Activated naive CD8-positive, alpha-beta T cell treated with anti-CD3 and anti-CD28 coated beads, Interleukin-2, amount 10 ng/mL, durations not matched to agents 7 days and 5 days (primary cell): ENCODE measurements around the gene PRSS38. TPM values are rescaled to one million over a fixed set of nuclear protein-coding genes. Genes with fewer than 3 reads are reported as not detected.

Source experiments
- ATAC-seq: fragments of 150-1000 bp; cut with Tn5 transposase; one replicate; pipeline ENCODE4 v1.10.0; 2021; ENCODE audit warnings: low read depth, moderate library complexity
- POLR2A ChIA-PET: fragments of 350-600 bp; sonication (Branson Sonifier 250); formaldehyde crosslinking; loops from one replicate; lab custom pipeline; 2021; ENCODE audit warnings: antibody characterized with exemption; lab: Charles Lee
- DNase-seq: peaks from one replicate; pipeline ENCODE4 v3.0.0; 2021
- H3K27ac Mint-ChIP-seq: one replicate; pipeline ENCODE4 v1.8.0; 2022; ENCODE audit warnings: mild to moderate bottlenecking, mixed read lengths
- H3K27me3 Mint-ChIP-seq: one replicate; pipeline ENCODE4 v1.8.0; 2022; ENCODE audit warnings: mild to moderate bottlenecking, moderate library complexity, mixed read lengths
- H3K36me3 Mint-ChIP-seq: one replicate; pipeline ENCODE4 v1.8.0; 2021; ENCODE audit warnings: mild to moderate bottlenecking, mixed read lengths
- H3K4me1 Mint-ChIP-seq: one replicate; pipeline ENCODE4 v1.8.0; 2021; ENCODE audit warnings: mixed read lengths
- H3K4me3 Mint-ChIP-seq: one replicate; pipeline ENCODE4 v1.8.0; 2022; ENCODE audit warnings: mild to moderate bottlenecking, moderate library complexity, mixed read lengths
- H3K9me3 Mint-ChIP-seq: one replicate; pipeline ENCODE4 v1.8.0; 2021; ENCODE audit warnings: mixed read lengths
- total RNA-seq, 2 experiments: library from RNA; stranded (reverse); gene quantifications; one replicate each; pipeline ENCODE4 v1.2.3, GENCODE V29; 2021

PRSS38 gene
- total RNA-seq: not detected

GRCh38 chr1:227815468-227816409 is at the start of gene PRSS38:
Gene PRSS38, plus strand, starts transcription at chr1:227815675. Its CDS starts 42 bp downstream, at chr1:227815717.
- no peak for ATAC-seq
- DNase-seq: no peak
- POLR2A ChIA-PET: no interaction called here
- peaks cover 11% of the 10 kb centered on the region for H3K9me3 Mint-ChIP-seq
- no peak within 1 kb of the TSS for H3K4me3 Mint-ChIP-seq
- no peaks in the 10 kb centered on the region for H3K36me3 Mint-ChIP-seq
- H3K27me3 Mint-ChIP-seq: no peaks in the 10 kb centered on the region
- no peaks in the 10 kb centered on the region for H3K4me1 Mint-ChIP-seq
- no peak within 1 kb of the TSS for H3K27ac Mint-ChIP-seq

GRCh38 chr1:227766015-227766634 is 49.4 kb upstream of the PRSS38 start:
- ATAC-seq (peak; percentile 85), DNase-seq (peak; percentile 83)
- no peaks in the 10 kb centered on the region for H3K9me3 Mint-ChIP-seq
- peaks cover 52% of the 10 kb centered on the region for H3K4me1 Mint-ChIP-seq
- H3K4me3 Mint-ChIP-seq: peak overlapping the region; percentile 64
- peak overlapping the region; percentile 72 for H3K27ac Mint-ChIP-seq
- POLR2A ChIA-PET: interaction anchor here (0.6 to 2.6 kb wide), 6 partner anchors 8 to 827 kb away, joined by 3 to 14 read pairs (median 4); partner anchors contain the start of gene GUK1
- peaks cover 5% of the 10 kb centered on the region for H3K27me3 Mint-ChIP-seq
- H3K36me3 Mint-ChIP-seq: peaks cover 31% of the 10 kb centered on the region

DNA sequence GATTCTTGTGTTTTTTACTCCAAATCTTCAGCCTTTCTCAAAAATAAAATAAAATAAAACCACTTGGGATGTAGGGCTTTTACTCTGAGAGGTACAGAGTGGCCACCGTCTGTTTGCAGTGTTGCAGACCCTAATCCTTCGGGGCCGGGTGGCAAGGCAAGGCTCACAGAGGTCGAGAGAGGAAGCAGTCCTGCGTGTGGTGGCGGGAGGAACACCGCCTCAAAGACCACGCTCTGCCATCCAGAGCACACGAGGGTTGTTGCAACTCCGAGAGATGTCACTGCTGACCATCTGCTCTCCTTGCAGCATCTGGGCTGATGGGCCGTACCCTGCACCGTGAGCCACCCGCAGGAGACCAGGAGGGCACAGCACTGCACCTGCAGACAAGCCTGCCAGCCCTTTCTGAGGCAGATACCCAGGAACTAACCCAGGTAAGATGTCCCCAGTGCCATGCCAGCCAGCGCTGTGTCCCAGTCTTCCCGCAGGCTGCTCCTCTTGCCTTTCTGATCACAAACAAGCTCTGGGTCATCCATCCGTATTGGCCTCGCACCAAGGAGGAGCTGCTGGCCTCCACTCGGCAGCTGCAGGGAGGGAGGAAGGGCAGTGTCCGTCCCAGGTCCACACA is 48.7 kb upstream of the PRSS38 start:
- Mint-ChIP-seq H3K27me3 (peaks cover 5% of the 10 kb centered on the region), H3K9me3 (no peaks in the 10 kb centered on the region), H3K36me3 (peaks cover 26% of the 10 kb centered on the region), H3K27ac (peak overlapping the region; percentile 72), H3K4me1 (peaks cover 47% of the 10 kb centered on the region), H3K4me3 (peak overlapping the region; percentile 64)
- ATAC-seq (peak; percentile 2), DNase-seq (no peak)
- POLR2A ChIA-PET: interaction anchor here (0.6 to 2.6 kb wide), 5 partner anchors 8 to 828 kb away, joined by 3 to 14 read pairs (median 5); partner anchors contain the start of gene GUK1

DNA sequence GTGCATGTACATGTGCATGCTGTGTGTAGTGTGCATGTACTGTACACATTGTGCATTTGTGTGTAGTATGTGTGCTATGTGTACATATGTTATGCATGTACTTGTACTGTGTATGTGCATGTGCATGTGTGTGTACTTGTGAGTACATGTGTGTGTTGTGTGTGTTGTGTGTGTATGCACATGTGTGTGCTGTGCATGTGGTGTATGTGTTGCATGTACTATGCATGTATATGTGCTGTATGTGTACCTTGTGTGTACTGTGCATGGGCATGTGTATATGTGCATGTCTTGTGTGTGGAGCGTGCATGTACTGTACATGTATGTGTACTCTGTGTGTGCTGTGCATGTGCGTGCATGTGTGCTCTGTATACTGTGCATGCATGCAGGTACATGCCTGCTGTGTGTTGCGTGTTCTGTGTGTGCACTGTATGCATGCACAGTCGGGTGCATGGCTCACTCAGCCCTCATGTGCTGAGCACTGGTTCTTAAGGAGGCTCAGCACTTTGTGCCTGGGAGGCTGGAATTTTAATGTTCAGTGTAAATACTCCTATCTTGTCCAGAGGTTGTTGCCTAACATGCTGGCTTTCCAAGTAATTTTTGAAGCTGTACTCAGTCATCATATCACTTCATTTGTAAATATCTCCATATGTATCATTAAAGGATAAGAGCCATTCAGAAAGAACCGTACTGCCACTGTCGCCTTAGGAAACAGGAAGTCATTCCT is 47.9 kb upstream of the PRSS38 start:
- POLR2A ChIA-PET: interaction anchor here (2.3 to 2.6 kb wide), 2 partner anchors 7 to 20 kb away, joined by 9 to 14 read pairs; no protein-coding TSS in a partner anchor
- DNase-seq: no peak
- Mint-ChIP-seq H3K9me3 (no peaks in the 10 kb centered on the region), H3K36me3 (peaks cover 31% of the 10 kb centered on the region), H3K27me3 (peaks cover 5% of the 10 kb centered on the region), H3K4me1 (peaks cover 49% of the 10 kb centered on the region), H3K4me3 (peak overlapping the region; percentile 51), H3K27ac (no peak overlapping the region)
- no peak for ATAC-seq

- POLR2A ChIA-PET: no interaction called here
- Mint-ChIP-seq H3K36me3 (peaks cover 32% of the 10 kb centered on the region), H3K4me1 (peaks cover 47% of the 10 kb centered on the region), H3K27me3 (peaks cover 5% of the 10 kb centered on the region), H3K9me3 (no peaks in the 10 kb centered on the region), H3K4me3 (no peak overlapping the region), H3K27ac (no peak overlapping the region)
- ATAC-seq: no peak
- no peak for DNase-seq
Observed at GRCh38 chr1:227768125-227768439, 47.4 kb upstream of the PRSS38 start.

- Mint-ChIP-seq H3K4me3 (no peak overlapping the region), H3K27ac (no peak overlapping the region), H3K27me3 (peaks cover 5% of the 10 kb centered on the region), H3K9me3 (no peaks in the 10 kb centered on the region), H3K36me3 (peaks cover 32% of the 10 kb centered on the region), H3K4me1 (peaks cover 50% of the 10 kb centered on the region)
- ATAC-seq (no peak), DNase-seq (no peak)
- POLR2A ChIA-PET: interaction anchor here (1.1 kb wide), 1 partner anchor 11 kb away, joined by 3 read pairs; no protein-coding TSS in a partner anchor
Observed at GRCh38 chr1:227768640-227769039, 46.8 kb upstream of the PRSS38 start.

DNA sequence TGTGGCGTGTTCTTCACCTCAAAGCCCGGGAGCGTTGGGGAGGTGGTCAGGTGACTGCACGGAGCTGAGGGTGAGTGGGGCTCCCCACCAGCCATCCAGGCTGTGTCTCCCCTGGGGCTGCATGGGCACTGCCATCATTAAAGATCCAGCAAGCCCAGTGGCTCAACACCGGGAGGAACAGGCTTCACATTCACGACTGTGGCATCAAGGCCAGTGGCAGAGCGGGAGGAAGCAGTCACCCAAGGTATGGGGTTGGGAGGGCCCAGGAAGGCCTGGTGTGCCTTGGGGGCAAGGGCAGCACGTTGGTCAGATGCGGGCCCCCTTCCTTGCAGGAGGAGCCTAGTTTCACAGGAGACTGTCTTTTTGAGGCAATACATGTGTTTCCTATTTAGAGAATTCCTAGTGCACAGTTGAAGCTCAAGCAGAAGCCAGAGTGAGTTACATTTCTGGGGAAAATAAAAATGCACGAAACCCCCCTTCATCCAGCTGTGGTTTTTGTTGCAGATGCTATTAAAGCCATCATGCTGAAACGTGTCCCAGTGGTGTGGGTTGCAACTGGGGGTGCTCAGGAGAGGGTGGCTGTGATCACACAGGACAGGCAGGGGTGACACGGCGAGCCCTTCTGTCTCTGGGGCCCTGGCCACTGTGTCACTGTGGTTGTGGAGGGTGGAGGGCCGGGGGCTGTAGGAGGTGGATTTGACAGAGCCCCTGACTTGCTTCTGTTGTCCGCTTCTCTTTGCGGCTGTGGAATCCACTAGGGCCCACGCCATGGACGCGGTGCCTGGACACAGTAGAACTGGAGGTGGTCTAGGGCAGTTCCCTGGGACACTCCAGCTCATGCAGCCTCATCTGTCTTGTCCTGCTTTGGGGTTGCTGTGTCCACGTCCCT is 46.2 kb upstream of the PRSS38 start:
- Mint-ChIP-seq H3K4me1 (peaks cover 51% of the 10 kb centered on the region), H3K4me3 (no peak overlapping the region), H3K9me3 (no peaks in the 10 kb centered on the region), H3K27me3 (peaks cover 5% of the 10 kb centered on the region), H3K36me3 (peaks cover 32% of the 10 kb centered on the region), H3K27ac (no peak overlapping the region)
- DNase-seq (no peak), ATAC-seq (no peak)
- POLR2A ChIA-PET: interaction anchor here (1.1 kb wide), 1 partner anchor 10 kb away, joined by 3 read pairs; no protein-coding TSS in a partner anchor

DNA sequence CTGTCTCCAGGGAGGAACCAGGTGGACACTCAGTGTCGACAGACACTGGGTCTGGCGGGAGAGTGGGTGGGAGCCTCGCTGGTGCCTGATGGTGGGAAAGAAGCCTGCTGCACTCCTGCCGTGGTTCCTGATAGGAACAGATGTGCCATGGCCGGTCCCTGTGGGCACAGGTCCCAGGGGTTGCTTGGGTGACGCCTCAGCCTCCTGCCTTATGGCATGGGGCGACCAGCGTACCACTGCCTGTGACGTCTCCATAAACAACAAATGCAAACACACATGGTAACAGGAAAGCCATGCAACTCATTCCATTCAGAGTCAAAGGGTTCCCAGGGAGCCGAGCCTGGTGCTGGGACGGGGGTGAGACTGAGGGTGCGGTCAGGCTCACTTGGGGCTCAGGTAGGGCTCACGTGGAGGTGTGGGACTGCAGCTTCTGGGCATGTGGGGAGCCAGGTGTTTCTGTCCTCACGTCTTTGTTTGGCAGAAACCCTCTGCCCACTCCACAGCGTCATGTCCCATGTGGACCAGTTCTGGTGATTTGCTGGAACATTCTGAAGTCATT is 45.5 kb upstream of the PRSS38 start:
- Mint-ChIP-seq H3K36me3 (peaks cover 33% of the 10 kb centered on the region), H3K9me3 (no peaks in the 10 kb centered on the region), H3K27me3 (peaks cover 2% of the 10 kb centered on the region), H3K4me3 (no peak overlapping the region), H3K27ac (no peak overlapping the region), H3K4me1 (peaks cover 49% of the 10 kb centered on the region)
- DNase-seq (no peak), ATAC-seq (no peak)
- POLR2A ChIA-PET: interaction anchor here (1.1 kb wide), 1 partner anchor 10 kb away, joined by 3 read pairs; no protein-coding TSS in a partner anchor

- Mint-ChIP-seq H3K27me3 (peaks cover 2% of the 10 kb centered on the region), H3K4me1 (peaks cover 43% of the 10 kb centered on the region), H3K36me3 (peaks cover 33% of the 10 kb centered on the region), H3K27ac (no peak overlapping the region), H3K9me3 (no peaks in the 10 kb centered on the region), H3K4me3 (no peak overlapping the region)
- ATAC-seq (no peak), DNase-seq (no peak)
- POLR2A ChIA-PET: no interaction called here
Observed at GRCh38 chr1:227770812-227771211, 44.7 kb upstream of the PRSS38 start.

GRCh38 chr1:227771326-227771725 is 44.1 kb upstream of the PRSS38 start:
- Mint-ChIP-seq H3K4me1 (peaks cover 41% of the 10 kb centered on the region), H3K36me3 (peaks cover 37% of the 10 kb centered on the region), H3K27me3 (peaks cover 2% of the 10 kb centered on the region), H3K4me3 (no peak overlapping the region), H3K9me3 (no peaks in the 10 kb centered on the region), H3K27ac (no peak overlapping the region)
- DNase-seq (no peak), ATAC-seq (no peak)
- POLR2A ChIA-PET: no interaction called here

DNA sequence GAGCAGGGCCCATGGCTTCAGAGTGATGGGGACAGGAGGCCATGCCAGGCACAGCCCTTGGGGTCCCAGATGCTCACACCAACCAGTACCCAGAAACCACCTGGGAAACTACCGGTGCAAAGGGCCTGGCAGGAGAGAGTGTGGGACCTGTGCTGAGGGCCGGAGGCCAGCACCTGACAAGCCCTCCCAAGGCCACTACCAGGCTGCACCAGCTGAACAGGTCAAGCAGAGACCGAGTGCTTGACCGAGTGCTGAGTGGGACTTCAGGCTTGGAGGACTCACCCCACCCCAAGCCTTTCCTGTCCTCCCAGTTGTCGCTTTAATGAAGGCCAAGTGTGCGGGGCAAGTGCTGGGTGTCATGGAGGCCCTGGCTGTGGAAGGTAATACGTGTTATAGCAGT is 43.7 kb upstream of the PRSS38 start:
- no peak overlapping the region for H3K4me3 Mint-ChIP-seq
- H3K27me3 Mint-ChIP-seq: peaks cover 2% of the 10 kb centered on the region
- H3K27ac Mint-ChIP-seq: no peak overlapping the region
- DNase-seq: no peak
- no peaks in the 10 kb centered on the region for H3K9me3 Mint-ChIP-seq
- peaks cover 38% of the 10 kb centered on the region for H3K4me1 Mint-ChIP-seq
- POLR2A ChIA-PET: no interaction called here
- ATAC-seq: no peak
- H3K36me3 Mint-ChIP-seq: peaks cover 40% of the 10 kb centered on the region

GRCh38 chr1:227773558-227773957 is 41.9 kb upstream of the PRSS38 start:
- Mint-ChIP-seq H3K4me3 (no peak overlapping the region), H3K36me3 (peaks cover 33% of the 10 kb centered on the region), H3K4me1 (peaks cover 25% of the 10 kb centered on the region), H3K27ac (peak overlapping the region; percentile 84), H3K9me3 (no peaks in the 10 kb centered on the region), H3K27me3 (no peaks in the 10 kb centered on the region)
- POLR2A ChIA-PET: interaction anchor here (1.8 to 2.9 kb wide), 2 partner anchors 7 to 15 kb away, joined by 9 to 14 read pairs; no protein-coding TSS in a partner anchor
- DNase-seq (no peak), ATAC-seq (no peak)
